NCI-H526 (cell line): ENCODE measurements around the gene LITAFD.
"Not testable (repeated sequence)": the region's sequence is repeated elsewhere in the genome, so short reads cannot be mapped to it uniquely, and the experiment has no call there.

Source experiments
- DNase-seq, 2 experiments: peaks; one replicate each; lab custom pipeline; 2025; lab: John Stamatoyannopoulos, UW

The LITAFD gene

GRCh38 chr16:8872967-8873865 lies 8.9 kb upstream of the LITAFD start:
- no peak for DNase-seq

DNA sequence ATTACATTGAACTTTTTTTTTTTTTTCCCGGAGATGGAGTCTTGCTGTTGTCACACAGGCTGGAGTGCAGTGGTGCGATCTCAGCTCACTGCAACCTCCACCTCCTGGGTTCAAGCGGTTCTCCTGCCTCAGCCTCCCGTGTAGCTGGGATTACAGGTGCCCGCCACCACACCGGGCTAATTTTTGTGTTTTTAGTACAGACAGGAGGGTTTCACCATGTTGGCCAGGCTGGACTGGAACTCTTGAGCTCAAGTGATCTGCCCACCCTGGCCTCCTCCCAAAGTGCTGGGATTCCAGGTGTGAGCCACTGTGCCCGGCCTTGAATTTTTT lies 8.3 kb upstream of the LITAFD start:
- DNase-seq = not testable (repeated sequence)

DNA sequence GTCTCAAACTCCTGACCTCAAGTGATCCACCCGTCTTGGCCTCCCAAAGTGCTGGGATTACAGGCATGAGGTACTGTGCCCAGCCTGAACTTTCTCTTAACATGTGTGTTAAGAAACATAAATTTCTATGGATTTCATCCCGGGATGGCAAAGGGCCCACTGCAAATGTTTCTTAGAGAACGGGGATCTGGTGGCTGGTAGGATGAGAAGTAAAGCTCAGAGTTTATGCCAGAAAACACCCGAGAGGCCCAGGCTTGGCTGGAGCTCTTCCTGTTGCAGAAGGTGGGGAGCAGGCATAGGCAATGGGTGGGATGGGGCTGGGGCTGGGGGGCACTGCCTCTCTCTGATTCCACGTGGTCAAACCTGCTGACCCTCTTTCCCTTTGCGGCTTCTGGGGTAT lies 7.8 kb upstream of the LITAFD start:
- DNase-seq = no peak

GRCh38 chr16:8875317-8875716 lies 6.8 kb upstream of the LITAFD start:
- DNase-seq = not testable (repeated sequence)

DNA sequence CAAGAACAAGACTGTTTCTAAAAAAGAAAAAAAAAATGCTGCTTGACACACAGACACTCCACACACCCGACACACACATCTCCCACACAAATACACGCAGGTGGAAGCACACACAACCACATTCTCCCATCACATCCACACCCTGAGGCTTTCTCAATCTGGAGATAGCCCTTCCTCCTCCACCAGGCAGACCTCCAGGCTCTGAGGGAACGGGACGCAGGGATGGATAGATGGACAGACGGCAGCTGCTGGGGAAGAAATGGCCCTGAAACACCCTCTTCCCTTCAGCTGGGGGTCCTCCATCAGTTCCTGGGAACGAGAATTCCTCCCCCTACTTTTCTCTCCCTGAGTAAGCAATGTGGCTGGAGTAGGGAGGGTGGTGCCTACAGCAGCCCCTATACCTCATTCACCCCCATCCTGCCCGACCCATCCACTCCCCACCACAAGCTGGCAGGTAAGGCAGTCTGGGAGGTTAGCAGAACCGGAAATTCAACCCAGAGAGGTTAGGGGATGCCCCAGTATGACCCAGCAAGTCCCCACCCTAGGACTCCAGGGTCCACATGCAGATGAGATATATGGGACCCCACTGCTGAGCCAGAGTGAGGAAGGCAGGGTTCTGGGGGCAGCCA lies 4.1 kb upstream of the LITAFD start:
- DNase-seq = no peak

DNA sequence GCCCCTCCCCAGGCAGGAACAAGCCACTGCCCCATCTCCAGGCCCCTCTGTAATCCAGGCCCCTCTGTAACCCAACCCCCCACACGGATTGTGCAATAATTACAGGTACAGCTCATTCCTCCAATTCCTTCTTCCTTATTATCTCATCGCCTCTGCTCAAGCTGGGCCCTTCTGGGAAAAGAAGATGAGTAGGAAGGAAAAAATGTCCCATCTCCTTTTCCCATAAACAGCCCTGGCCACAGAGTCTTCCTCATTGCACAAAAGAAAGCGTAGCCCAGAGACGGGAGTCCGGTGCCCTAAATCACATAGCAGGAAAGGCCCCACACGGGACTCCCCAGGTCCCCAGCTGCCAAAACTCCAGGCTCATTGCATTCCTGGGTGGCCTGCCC lies 3.6 kb upstream of the LITAFD start:
- DNase-seq = no peak

DNA sequence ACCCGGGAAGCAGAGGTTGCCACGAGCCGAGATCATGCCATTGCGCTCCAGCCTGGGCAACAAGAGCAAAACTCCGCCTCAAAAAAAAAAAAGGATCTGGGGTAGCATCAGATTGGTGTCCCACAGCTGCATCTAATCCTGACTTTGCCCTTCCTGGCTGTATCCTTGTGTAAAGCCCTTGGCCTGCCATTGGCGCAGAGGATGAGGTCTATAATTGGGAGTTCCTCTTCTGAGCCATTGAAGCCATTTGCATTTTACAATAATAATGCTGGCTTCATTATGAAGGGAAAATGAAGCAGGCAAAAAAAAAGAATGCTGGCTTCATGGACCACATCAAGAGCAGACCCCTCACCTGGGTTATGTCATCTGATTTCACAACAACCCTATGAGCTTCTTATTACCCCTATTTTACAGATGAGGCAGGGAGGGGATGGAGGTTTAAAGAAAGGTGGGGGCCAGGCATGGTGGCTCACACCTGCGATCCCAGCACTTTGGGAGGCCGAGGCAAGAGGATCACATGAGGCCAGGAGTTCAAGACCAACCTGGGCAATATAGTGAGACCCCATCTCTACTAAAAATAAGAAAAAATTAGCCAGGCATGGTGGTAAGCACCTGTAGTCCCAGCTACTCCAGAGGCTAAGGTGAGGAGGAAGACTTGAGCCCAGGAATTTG lies 1.2 kb upstream of the LITAFD start:
- DNase-seq = no peak

GRCh38 chr16:8882725-8883377 lies 700 bp downstream of the LITAFD start:
- no peak for DNase-seq

GRCh38 chr16:8885674-8886592 lies 3.8 kb downstream of the LITAFD start:
- peak in 1 of 2 experiments; percentile 33 for DNase-seq

DNA sequence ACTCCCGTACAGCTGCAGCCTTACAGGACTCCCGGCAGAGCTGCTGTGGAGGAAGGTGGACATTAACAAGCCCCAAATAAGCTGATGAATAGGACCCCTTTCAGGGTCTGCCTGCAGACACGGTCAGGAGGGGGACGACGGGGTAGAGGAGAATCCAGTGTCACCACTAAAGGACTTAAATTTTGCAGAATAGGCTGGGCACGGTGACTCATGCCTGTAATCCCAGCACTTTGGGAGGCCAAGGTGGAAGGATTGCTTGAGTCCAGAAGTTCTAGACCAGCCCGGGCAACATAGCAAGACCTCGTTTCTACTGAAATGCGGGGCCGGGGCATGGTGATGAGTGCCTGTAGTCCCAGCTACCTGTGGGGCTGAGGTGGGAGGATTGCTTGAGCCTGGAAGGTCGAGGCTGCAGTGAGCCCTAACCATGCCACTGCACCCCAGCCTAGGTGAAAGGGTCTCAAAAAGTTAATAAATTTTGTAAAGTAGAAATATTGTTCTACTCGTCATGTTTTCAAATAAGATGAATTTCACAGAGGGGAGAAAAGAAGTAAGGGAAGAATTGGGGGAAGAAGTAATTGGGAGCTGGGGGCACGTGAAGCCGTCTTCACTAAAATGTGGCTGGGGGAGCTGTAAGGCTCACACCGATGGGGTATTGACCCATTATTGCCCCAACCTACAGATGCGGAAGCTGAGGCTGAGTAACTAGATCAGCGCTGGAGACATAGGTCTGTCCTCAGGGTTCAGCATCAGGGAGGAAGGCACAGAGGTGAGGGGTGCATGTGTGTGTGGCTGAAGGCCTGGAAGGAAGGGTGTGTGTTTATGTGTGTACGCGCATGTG lies 4.7 kb downstream of the LITAFD start:
- no peak for DNase-seq

GRCh38 chr16:8887431-8887765 lies 5.2 kb downstream of the LITAFD start:
- no peak for DNase-seq

DNA sequence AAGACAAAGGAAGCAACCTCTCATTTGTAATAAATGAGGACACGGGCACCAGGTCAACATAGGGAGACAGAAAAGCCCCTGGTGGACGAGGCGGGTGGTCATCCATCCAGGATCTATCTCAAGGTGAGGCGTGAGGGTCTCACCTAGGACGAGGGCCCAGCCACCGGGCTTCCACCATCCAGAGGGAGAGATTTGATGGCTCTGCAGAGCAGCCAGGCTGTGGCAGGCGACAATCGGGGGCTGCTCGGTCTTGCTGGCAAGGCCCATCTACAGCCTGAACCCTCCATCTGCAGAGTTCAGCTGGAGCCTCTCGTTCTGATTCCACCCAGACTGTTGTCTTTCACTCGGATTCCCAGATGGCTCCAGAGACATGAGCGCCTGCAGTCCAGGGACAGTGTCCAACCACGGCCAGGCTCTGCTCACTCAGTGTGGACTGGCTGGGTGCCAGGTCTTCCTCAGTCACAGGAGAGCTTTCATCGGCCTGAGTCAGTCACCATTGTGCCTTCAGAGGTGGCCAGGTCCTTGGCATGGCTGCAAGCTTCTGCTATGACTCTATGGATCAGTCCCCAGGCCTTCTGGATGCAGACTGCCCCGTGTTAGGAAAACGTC lies 5.9 kb downstream of the LITAFD start:
- no peak for DNase-seq

DNA sequence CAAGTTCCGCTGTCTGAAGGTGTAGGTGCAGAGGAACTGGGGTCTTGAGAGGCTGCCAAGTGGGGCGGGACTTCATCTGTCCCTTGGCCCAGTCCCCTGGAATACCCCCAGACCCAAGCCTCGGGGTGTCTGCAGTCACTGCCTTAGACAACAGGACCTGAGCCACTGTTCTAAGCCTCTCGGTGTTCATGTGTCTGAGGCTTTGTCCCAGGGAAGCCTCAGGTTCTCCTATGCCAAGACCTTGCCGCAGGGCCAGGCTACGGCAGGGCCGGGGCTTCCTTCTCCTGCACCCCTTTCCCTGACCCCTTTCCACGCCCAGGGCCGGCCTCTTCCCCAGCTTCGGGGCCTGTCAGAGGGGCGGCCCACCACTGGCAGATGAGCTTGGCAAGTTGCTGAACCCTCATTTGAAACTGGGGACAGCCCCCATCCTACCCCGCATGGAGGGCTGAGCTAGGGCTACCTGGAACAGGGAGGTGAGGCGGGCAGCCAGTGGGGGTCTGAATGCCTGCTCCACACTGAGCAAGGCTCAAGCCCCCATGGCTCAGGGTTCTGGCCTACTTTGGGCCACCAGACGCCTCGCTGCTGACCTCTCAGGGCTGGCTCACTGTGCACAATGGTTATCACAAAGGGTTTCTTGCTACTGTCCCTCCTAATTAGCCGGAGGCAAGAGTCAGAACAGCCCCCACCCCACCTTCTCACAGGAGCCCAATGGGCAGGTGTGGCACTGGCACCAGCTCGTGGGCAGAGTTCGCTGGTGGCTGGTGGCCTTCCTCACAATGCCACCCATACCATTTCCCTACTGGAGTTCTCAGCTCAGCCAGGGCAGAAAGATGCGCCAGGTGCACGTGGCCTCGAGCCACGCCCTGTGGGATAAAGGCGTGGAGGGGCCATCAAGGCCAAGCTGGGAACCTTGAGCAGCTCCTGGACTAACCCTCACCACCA lies 7.1 kb downstream of the LITAFD start:
- no peak for DNase-seq

- DNase-seq = no peak
Measured at GRCh38 chr16:8889893-8890548, 7.9 kb downstream of the LITAFD start.

DNA sequence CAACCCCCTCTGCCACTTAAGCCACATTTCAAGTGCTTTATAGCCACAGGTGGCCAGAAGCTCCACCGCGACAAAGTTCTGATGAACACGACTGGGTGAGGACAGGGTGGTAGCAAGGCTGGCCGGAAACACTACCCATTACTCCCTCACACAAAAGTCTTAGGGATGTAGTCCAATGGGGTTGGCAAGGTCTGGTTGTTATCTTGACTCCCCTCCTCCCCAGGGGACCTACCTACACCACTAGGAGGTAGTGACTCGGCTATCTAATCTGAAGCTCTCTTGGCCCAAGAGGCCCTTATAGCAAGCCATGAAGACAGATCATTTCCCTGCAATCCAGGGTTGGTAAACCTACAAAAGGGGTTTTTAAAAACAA lies 8.4 kb downstream of the LITAFD start:
- no peak for DNase-seq

- no peak for DNase-seq
Measured at GRCh38 chr16:8892101-8892575, 10.0 kb downstream of the LITAFD start.

GRCh38 chr16:8893426-8893825 lies 11.3 kb downstream of the LITAFD start:
- no peak for DNase-seq

DNA sequence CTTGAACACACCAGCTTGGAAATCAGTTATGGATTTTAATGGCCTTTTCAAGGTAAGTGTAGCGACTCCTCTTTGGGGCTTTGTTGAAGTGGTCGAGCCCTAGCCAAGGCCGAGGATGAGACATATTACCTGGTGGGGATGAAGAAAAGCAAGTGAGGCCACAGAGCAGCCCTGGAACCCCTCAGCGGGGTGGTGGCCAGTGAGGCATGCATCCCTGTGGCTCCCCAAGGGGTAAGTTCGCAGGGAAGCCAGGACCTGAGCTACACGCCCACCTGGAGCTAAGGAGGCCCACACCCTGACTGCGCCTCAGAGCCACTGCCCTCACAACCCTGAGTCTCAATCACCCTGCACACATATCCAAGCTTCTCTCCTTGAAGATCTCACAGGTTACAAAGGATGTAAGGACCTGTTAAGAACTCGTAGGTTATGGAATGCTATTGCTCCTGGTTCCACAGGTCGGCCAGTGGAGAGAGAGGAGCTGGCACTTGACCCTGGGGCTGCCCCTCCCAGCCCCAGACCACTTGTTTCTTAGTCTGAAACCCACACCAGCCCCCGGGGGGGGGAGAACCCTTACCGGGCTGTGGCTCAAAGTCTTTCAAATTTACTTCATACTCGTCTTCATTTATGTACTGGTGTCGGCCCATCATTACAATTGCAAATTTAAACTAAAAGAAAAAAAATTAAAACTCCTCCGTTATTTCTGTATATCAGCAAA lies 12.0 kb downstream of the LITAFD start:
- no peak for DNase-seq
